Upper lobe of left lung (tissue), 6 donors: ENCODE results near the gene HOOK2. TPM values are rescaled to one million over a fixed set of nuclear protein-coding genes. Genes with fewer than 3 reads are reported as not detected.
"Not testable (repeated sequence)": the region's sequence is repeated elsewhere in the genome, so short reads cannot be mapped to it uniquely, and the experiment has no call there.

Experiments used
- ATAC-seq, 2 donors: fragments of 200-7000 bp; cut with Tn5 transposase; one replicate each; pipeline ENCODE4 v1.9.1; 2022; ENCODE audit warnings: mild to moderate bottlenecking in 2 of 2, moderate library complexity in 2 of 2; ENCODE audit not compliant: low FRiP score in 2 of 2
- DNase-seq, 2 donors: peaks; one replicate each; pipeline ENCODE4 v3.0.0-alpha.2; 2019 to 2020
- H3K27ac ChIP-seq, 4 donors: fragments of 200-600 bp; sonication (generic); one replicate each; pipeline ENCODE4 v1.5.1; 2016 to 2019
- H3K27me3 ChIP-seq, 4 donors: fragments of 200-600 bp; sonication (generic); one replicate each; pipeline ENCODE4 v1.5.1; 2017 to 2019
- H3K36me3 ChIP-seq, 4 donors: fragments of 200-600 bp; sonication (generic); one replicate each; pipeline ENCODE4 v1.5.1; 2016 to 2019
- H3K4me1 ChIP-seq, 4 donors: fragments of 200-600 bp; sonication (generic); one replicate each; pipeline ENCODE4 v1.5.1; 2018 to 2019
- H3K4me3 ChIP-seq, 4 donors: fragments of 200-600 bp; sonication (generic); one replicate each; pipeline ENCODE4 v1.5.1; 2017 to 2019; ENCODE audit warnings: mild to moderate bottlenecking in 2 of 4, moderate library complexity in 1 of 4
- H3K9me3 ChIP-seq, 4 donors: fragments of 200-600 bp; sonication (generic); one replicate each; pipeline ENCODE4 v1.5.1; 2018 to 2019
- EP300 ChIP-seq, 4 donors: sonication (generic); formaldehyde crosslinking; IDR thresholded peaks; one replicate each; pipeline ENCODE4 v1.5.1; 2017; ENCODE audit warnings: antibody characterized with exemption in 4 of 4, control low read depth in 2 of 4
- POLR2A ChIP-seq, 4 donors: fragments of 450-650 bp; IDR thresholded peaks; one replicate each; pipeline ENCODE4 v1.5.1; 2016 to 2017; ENCODE audit warnings: antibody characterized with exemption in 4 of 4, mild to moderate bottlenecking in 2 of 4
- POLR2AphosphoS5 ChIP-seq, 2 donors: sonication (generic); formaldehyde crosslinking; IDR thresholded peaks; one replicate each; pipeline ENCODE4 v1.5.1; 2017; ENCODE audit warnings: antibody characterized with exemption in 2 of 2
- whole genome bisulfite sequencing, 2 donors: methylation state at CpG; one replicate each; pipeline ENCODE4 v1.1.5; 2017 to 2018; 5-methylcytosine and 5-hydroxymethylcytosine counted together
- total RNA-seq, 6 donors: library from RNA; depleted of rRNA in 4 of 6; stranded (reverse); fragments of >200 nt in 4 of 6; gene quantifications; one replicate each; pipeline versions ENCODE4 v1.1.0 to v1.2.1, GENCODE V29; 2016 to 2021
- TF ChIP-seq, protein P1 (sequence below), 6 experiments: fragments of 450-650 bp in 4 of 6; fragments of 200-600 bp in 2 of 6; sonication (generic) in 2 of 6; IDR thresholded peaks; one replicate each; pipeline ENCODE4 v1.5.1; 2016 to 2019; ENCODE audit warnings: antibody characterized with exemption in 6 of 6
- donor health status: DM: no; HTN: no; CAD: no; lungs with moderate emphysema.
- donor health status: DM: no; HTN: yes; CAD: no; lungs with severe emphysema.

HOOK2 gene, protein sequence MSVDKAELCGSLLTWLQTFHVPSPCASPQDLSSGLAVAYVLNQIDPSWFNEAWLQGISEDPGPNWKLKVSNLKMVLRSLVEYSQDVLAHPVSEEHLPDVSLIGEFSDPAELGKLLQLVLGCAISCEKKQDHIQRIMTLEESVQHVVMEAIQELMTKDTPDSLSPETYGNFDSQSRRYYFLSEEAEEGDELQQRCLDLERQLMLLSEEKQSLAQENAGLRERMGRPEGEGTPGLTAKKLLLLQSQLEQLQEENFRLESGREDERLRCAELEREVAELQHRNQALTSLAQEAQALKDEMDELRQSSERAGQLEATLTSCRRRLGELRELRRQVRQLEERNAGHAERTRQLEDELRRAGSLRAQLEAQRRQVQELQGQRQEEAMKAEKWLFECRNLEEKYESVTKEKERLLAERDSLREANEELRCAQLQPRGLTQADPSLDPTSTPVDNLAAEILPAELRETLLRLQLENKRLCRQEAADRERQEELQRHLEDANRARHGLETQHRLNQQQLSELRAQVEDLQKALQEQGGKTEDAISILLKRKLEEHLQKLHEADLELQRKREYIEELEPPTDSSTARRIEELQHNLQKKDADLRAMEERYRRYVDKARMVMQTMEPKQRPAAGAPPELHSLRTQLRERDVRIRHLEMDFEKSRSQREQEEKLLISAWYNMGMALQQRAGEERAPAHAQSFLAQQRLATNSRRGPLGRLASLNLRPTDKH
- total RNA-seq, result 100 to 1,000 TPM in 2 of 6 donors, 10 to 100 TPM in 4; 48.9 to 367 (median 79.6) TPM

DNA sequence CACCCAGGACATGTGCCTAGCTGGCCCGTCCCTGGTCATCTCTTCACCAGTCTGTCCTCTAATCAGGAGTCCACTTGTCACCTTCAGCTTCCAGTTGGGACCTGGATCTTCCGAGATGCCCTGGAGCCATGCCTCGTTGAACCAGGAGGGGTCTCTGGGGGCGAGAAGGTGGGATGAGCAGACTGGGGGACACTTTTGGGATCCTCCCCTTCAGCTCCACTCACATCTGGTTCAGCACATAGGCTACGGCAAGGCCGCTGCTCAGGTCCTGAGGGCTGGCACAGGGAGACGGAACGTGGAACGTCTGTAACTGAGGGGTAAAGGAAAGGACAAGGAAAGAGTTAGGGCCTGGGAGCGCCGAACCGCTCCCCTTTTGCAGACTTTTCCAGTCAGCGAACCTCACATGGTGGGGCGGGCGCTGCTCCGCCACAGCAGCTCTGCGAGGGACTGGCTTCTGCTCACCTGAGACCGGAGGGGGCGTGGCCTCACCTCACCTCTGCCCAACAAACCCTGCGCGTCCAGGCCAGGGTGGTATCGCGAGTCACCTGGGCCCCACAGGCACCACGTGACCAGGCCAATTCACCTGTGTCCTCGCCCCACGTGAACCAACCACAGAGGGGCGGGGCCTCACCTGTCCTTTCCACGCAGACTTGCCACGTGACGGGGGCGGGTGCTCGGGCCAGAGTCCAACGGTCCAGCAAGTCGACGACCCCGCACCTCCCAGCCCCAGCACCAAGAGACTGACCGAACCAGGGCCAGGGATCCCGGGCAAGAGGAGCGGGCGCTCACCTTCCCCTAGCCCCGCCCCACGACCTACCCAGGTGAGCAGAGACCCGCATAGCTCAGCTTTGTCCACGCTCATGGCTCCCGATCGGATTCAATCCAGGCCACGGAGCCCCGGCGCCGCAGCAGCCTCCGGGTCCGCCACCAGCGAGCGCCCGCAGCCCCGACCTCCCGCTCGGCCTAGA is at the start of gene HOOK2:
HOOK2 (minus strand) TSS at position 965 of the 968 bp plus-strand sequence; CDS start at position 862, 103 bp downstream.
- ATAC-seq, result peak; percentile 0 to 81
- Histone ChIP-seq H3K27ac (peak within 1 kb of the TSS; percentile 79 to 97 (median 92)), H3K9me3 (no peaks in the 10 kb centered on the region), H3K4me3 (peak within 1 kb of the TSS; percentile 35 to 78 (median 60)), H3K36me3 (peaks cover 0 to 7% (median 2%) of the 10 kb centered on the region in 4 donors), H3K27me3 (no peaks in the 10 kb centered on the region), H3K4me1 (peaks cover 29 to 54% (median 38%) of the 10 kb centered on the region in 4 donors)
- WGBS, 2 donors, result 19 to 36% methylated on average over 18 to 36 of the region's 58 CpGs
- TF ChIP-seq POLR2A (IDR thresholded peaks at IDR 0.05) (peak in 2 of 4 donors; percentile 2 to 61), EP300 (IDR thresholded peaks at IDR 0.05) (no peak), POLR2AphosphoS5 (IDR thresholded peaks at IDR 0.05) (peak in 1 of 2 donors; percentile 43)
- peak; percentile 93 to 99 for DNase-seq

DNA sequence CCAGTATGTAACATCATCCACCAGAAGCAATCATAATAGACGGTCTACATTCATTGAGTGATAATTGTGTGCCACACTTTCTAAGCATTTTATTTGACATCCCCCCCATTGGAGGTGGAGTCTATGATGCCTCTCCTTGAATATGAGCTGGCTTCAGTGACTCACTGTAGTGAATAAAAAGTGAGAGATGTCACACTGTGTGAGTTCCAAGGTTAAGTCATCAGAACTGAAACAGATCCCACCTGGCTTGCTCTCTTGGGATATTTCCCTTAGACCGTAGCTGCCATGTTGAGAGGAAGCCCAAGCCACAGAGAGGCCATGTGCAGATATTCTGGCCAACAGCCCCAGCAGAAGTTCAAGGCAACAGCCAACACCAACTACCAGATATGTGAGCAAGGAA is 46.4 kb upstream of the HOOK2 start:
- H3K4me3 ChIP-seq, result no peak overlapping the region
- TF ChIP-seq, protein P1, sequence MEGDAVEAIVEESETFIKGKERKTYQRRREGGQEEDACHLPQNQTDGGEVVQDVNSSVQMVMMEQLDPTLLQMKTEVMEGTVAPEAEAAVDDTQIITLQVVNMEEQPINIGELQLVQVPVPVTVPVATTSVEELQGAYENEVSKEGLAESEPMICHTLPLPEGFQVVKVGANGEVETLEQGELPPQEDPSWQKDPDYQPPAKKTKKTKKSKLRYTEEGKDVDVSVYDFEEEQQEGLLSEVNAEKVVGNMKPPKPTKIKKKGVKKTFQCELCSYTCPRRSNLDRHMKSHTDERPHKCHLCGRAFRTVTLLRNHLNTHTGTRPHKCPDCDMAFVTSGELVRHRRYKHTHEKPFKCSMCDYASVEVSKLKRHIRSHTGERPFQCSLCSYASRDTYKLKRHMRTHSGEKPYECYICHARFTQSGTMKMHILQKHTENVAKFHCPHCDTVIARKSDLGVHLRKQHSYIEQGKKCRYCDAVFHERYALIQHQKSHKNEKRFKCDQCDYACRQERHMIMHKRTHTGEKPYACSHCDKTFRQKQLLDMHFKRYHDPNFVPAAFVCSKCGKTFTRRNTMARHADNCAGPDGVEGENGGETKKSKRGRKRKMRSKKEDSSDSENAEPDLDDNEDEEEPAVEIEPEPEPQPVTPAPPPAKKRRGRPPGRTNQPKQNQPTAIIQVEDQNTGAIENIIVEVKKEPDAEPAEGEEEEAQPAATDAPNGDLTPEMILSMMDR (IDR thresholded peaks at IDR 0.05), result no peak
- TF ChIP-seq EP300 (IDR thresholded peaks at IDR 0.05) (no peak), POLR2AphosphoS5 (IDR thresholded peaks at IDR 0.05) (no peak), POLR2A (IDR thresholded peaks at IDR 0.05) (no peak)
- peaks cover 0 to 13% (median 1%) of the 10 kb centered on the region in 4 donors for H3K27me3 ChIP-seq
- H3K27ac ChIP-seq, result no peak overlapping the region
- 86 to 89% methylated on average over 2 of the region's 2 CpGs for WGBS, 2 donors
- no peaks in the 10 kb centered on the region for H3K36me3 ChIP-seq
- no peaks in the 10 kb centered on the region for H3K9me3 ChIP-seq
- ATAC-seq (no peak), DNase-seq (no peak)
- H3K4me1 ChIP-seq, result peaks cover 4 to 8% (median 5%) of the 10 kb centered on the region in 4 donors

DNA sequence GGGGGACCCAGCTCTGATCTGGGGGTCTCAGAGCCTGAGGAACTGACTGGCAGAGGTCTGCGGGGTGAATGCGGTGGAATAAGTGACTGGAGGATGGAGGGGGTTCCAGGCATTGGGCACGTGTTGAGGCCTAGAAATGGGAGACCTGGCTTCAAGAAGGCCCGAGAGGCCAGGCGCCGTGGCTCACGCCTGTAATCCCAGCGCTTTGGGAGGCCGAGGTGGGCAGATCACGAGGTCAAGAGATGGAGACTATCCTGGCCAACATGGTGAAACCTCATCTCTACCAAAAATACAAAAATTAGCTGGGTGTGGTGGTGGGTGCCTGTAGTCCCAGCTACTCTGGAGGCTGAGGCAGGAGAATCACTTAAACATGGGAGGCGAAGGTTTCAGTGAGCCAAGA is 42.5 kb upstream of the HOOK2 start:
- H3K27ac ChIP-seq, H3K9me3 ChIP-seq, H3K27me3 ChIP-seq, H3K4me1 ChIP-seq, ATAC-seq, H3K4me3 ChIP-seq: not testable (repeated sequence)
- peaks cover 0 to 16% (median 5%) of the 10 kb centered on the region in 4 donors for H3K36me3 ChIP-seq
- DNase-seq, result peak in 1 of 2 donors; percentile 50
- 94 to 95% methylated on average over 11 of the region's 11 CpGs for WGBS, 2 donors

DNA sequence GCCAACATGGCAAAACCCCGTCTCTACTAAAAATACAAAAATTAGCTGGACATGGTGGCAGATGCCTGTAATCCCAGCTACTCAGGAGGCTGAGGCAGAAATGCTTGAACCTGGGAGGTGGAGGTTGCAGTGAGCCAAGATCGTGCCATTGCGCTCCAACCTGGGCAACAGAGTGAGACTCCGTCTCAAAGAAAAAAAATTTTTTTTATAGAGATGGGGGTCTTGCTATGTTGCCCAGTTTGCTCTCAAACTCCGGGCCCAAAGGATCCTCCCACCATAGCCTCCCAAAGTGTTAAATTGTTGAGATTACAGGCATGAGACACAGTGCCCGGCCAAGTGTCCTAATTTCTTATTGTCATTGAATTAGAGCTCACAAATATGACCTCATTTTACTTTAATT is 41.8 kb upstream of the HOOK2 start:
- peaks cover 0 to 19% (median 5%) of the 10 kb centered on the region in 4 donors for H3K36me3 ChIP-seq
- not testable (repeated sequence) for H3K4me1 ChIP-seq, ATAC-seq, DNase-seq, H3K4me3 ChIP-seq, H3K27me3 ChIP-seq, H3K27ac ChIP-seq, H3K9me3 ChIP-seq
- 94 to 95% methylated on average over 6 of the region's 6 CpGs for WGBS, 2 donors

DNA sequence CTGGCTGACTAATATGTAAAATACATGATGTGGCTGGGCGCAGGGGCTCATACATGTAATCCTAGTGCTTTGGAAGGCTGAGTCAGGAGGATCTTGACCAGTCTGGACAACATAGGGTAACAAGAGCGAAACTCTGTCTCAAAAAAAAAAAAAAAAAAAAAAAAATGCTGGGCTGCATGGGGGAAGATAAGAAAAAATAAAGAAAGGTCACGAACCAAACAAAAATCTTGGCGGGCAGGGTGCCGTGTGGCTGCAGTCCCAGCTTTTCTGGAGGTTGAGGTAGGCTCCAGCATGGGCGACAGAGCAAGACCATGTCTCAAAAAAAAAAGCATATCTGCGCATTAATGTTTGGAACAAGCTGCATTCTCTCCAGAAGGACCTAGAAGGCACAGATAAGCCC is 39.7 kb upstream of the HOOK2 start:
- H3K4me3 ChIP-seq, result no peak overlapping the region
- H3K27me3 ChIP-seq, result no peaks in the 10 kb centered on the region
- peaks cover 0 to 19% (median 8%) of the 10 kb centered on the region in 4 donors for H3K36me3 ChIP-seq
- H3K27ac ChIP-seq, result no peak overlapping the region
- H3K4me1 ChIP-seq, result no peaks in the 10 kb centered on the region
- DNase-seq (no peak), ATAC-seq (no peak)
- WGBS, 2 donors, result 93 to 94% methylated on average over 7 of the region's 7 CpGs
- no peaks in the 10 kb centered on the region for H3K9me3 ChIP-seq
- TF ChIP-seq, protein P1 (IDR thresholded peaks at IDR 0.05), result no peak
- no peak for TF ChIP-seq POLR2A (IDR thresholded peaks at IDR 0.05)
- no peak for TF ChIP-seq POLR2AphosphoS5 (IDR thresholded peaks at IDR 0.05)
- no peak for TF ChIP-seq EP300 (IDR thresholded peaks at IDR 0.05)
